Hematopoietic multipotent progenitor cell (in vitro differentiated cells): ENCODE measurements around the gene EVI5. TPM values are rescaled to one million over a fixed set of nuclear protein-coding genes. Genes with fewer than 3 reads are reported as not detected.
"Not testable (repeated sequence)": the region's sequence is repeated elsewhere in the genome, so short reads cannot be mapped to it uniquely, and the experiment has no call there.

ENCODE experiments used
- DNase-seq, 3 donors: peaks; one replicate each; pipeline ENCODE4 v3.0.0-alpha.2; 2011 to 2015; ENCODE audit warnings: low read depth in 2 of 3, low spot score in 2 of 3
- total RNA-seq: library from RNA; depleted of rRNA; stranded (reverse); fragments of >200 nt; gene quantifications from one replicate; pipeline ENCODE4 v1.2.3, GENCODE V29; 2012

The EVI5 gene
- total RNA-seq, 1 donor, result 6.5 TPM

DNA sequence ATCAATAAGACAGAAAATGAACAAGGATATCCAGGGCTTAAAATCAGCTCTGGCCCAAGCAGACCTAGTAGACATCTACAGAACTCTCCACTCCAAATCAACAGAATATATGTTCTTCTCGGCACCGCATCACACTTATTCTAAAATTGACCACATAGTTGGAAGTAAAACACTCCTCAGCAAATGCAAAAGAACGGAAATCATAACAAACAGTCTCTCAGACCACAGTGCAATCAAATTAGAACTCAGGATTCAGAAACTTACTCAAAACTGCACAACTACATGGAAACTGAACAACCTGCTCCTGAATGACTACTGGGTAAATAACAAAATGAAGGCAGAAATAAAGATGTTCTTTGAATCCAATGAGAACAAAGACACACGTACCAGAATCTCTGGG is 252.5 kb downstream of the EVI5 start:
- not testable (repeated sequence) for DNase-seq

DNA sequence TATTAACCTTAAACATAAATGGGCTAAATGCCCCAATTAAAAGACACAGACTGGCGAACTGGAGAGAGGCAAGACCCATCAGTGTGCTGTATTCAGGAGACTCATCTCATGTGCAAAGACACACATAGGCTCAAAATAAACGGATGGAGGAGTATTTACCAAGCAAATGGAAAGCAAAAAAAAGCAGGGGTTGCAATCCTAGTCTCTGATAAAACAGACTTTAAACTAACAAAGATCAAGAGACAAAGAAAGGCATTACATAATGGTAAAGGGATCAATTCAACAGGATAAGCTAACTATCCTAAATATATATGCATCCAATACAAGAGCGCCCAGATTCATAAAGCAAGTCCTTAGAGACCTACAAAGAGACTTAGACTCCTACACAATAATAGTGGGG is 253.0 kb downstream of the EVI5 start:
- DNase-seq, result not testable (repeated sequence)

DNA sequence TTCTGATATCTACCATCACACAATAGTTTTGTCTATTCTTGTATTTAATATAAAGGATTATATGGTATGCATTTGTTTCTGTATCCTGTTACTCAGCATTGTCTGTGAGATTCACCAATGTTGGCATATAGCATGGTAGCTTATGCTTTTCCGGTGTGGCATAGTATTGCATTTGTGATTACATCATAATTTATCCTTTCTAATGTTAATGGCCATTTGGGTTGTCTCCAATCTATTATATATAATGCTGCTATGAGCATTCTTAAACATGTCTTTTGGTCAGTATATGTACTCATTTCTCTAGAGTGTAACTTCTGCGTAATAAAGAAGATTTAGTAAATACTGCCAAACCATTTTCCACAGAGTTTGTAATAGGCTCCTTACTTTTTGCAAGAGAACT is 257.2 kb downstream of the EVI5 start:
- DNase-seq, result no peak

DNA sequence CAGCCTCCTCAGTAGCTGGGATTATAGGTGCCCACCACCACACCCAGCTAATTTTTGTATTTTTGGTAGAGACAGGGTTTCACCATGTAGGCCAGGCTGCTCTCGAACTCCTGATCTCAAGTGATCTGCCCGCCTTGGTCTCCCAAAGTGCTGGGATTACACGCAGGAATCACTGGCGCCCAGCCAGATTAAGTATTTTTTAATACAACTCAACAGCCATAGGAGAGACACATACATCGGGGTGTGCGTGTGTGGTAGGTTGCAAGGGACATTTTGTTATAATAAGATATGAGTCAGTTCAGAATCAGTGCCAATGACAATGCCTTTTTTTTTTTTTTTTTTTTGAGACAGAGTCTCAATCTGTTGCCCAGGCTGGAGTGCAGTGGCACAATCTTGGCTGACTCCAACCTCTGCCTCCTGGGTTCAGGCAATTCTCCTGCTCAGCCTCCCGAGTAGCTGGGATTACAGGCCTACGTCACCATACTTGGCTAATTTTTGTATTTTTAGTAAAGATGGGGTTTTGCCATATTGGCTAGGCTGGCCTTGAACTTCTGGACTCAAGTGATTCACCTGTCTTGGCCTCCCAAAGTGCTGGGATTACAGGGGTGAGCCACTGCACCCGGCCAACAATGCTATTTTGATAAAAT is 259.8 kb downstream of the EVI5 start:
- DNase-seq, result not testable (repeated sequence)

DNA sequence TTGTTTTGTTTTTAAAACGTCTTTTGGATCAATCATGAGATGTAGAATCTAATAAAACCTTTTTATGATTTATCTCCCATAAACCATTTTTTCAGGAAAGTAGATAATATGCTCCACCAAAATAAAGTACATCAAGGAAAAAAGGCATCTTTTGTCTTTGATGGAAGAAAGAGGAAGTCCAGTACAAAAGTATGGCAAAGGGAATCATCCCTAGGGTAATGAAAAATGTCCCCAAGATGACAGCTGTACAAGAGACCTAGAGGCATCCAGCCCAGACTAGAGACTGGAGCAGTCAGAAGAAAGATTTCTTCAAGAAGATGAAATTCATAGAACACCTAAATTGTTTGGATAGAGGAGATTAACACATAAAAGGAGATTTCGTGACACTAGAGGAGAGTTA is 265.9 kb downstream of the EVI5 start:
- DNase-seq, result no peak

DNA sequence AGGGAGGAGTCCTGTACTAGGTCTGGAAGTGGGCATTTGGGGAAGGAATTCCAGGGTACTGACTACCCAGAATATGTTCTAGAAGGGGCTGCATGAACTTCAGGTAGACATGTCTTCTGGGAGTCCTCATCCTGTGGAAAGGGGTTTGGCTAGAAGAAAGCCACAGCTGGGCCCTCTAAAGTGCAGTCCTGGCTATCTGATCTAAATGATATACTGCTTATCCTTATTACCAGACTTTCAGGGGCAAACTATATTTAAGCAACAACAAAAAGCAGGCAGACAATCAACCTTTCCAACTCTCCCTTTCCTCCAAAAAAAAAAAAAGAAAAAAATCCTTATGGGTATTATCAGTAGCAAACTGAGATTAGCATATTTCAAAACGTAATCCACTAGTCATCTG is 268.3 kb downstream of the EVI5 start:
- DNase-seq, result no peak

DNA sequence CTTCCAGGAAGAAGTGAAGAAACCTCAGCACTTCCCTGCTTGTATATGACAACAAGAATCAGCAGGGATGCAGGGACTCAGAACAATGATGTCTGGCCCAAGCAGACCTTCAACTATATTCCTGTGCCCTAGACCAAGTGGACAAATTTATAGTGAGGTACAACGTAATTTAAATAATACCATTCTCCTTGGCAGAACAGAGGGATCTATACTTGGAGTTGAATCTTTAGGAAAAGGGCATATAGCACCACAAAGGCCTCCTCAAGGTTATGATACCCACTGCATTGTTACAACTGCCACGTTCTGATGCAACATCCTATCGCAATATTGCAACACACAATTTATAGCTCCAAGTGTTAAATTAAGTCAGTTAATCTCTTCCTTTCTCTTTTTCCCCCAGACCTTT is 269.1 kb downstream of the EVI5 start:
- DNase-seq, result no peak

DNA sequence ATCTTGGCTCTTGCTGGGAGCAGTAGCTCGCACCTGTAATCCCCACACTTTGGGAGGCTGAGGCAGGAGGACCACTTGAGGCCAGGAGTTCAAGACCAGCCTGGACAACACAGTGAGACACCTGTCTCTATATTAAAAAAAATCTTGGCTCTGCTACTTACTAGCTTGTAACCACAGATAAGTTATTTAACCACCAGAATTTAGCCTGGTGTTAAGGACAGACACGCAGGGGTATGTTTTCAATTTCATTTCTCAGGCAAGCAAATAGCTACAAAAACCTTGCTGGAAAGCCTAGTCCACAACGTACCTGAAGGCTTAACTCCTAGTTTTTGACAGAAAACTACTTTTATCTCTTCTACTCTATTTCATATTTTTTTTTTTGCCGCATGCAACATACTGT is 273.4 kb downstream of the EVI5 start:
- no peak for DNase-seq

DNA sequence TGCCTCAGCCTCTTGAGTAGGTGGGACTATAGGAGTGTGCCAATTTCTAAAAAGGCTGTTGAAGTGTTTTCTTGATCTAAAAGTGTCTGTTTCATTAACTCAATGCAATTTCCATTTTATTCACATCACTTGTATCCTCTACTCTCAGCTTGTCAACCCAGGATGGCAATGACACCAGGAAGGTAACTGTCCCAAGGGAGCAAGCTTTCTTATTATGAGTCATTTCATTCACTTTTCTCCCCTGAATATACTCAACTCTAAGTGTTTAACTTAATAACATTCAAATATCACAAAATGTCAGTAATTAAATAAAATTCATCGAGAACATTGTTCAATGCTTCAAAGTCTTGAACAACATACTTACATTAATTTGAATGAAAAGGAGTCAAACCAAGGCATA is 275.3 kb downstream of the EVI5 start:
- no peak for DNase-seq

DNA sequence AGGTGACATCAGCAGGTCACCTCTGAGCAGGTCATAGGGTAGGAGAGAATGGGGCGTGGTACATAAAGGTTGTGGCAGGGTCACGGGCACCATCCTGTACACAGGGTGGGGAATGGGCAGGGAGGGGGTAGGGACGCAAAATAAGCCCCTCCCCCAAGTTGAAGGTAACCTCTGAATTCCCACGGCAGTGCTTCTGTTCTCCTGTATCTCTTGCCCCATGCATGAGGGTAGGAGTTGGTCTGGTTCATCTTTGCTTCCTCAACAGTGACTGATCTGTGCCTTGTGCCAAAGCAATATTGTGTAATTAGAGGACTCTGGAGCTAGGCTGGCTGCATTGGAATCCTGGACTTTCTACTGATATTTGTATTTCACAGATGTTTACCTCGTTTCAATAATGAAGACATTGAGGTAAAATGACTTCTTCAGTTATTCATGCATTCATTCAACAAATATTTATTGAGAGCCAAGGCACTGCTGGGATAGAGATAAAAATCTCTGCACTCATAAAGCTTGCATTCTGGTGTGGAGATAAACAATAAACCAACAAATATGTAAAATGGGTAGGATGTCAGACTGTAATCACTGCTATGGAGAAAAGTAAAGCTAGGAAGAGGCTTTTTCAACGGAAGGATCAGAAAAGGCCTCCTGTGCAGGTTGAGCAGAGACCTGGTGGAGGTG is 279.8 kb downstream of the EVI5 start:
- no peak for DNase-seq

DNA sequence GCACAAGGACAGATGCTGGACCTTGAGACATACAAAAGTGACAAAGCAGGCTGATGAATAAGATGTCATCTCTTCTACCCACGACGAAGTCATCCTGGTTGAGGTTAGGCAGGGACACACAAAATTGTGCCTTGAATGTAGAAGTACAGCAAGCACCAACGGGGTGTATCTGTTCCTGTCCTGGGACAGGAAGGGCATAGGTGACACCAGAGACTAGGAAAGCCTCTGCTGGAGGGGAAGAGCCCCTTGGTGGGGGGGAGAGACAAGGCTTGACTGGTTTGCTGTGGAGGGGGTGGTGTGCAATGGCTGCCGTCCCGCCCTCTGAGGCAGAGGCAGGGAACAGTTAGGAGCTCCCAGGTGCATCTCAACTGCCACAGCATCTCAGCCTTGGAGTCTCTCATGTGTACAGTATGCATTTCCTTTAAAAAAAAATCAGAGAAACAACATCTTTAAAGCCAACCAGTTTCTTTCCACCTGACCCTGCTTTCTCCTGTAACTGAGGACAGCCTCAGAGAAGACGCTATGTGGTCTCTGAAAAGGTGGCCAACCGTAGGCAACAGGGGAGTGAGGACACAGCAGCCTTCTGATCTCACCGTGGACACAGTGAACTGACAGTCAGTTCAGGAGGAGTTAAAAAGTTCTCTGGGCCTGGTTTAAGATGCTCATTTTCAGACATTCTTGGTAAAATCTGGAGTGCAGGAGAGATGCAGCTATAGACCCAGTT is 280.5 kb downstream of the EVI5 start:
- DNase-seq, result no peak

DNA sequence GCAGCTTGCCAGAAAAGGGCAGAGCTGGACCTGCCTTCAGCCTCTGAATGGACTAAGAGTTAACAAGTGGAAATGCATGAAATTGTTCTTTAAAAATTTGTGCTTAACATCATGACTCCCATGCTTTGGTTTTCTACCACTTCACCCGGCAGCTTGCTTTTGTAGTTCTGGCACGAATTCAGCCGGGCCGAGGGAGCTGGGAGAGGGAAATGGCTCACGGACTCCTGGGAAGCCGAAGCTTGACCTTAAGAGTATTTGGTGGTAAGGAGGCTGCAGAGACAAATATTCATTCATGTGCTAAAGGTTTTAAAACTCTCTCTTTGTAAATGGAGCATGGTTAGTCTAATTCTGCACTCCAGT is 281.0 kb downstream of the EVI5 start:
- DNase-seq, result no peak

DNA sequence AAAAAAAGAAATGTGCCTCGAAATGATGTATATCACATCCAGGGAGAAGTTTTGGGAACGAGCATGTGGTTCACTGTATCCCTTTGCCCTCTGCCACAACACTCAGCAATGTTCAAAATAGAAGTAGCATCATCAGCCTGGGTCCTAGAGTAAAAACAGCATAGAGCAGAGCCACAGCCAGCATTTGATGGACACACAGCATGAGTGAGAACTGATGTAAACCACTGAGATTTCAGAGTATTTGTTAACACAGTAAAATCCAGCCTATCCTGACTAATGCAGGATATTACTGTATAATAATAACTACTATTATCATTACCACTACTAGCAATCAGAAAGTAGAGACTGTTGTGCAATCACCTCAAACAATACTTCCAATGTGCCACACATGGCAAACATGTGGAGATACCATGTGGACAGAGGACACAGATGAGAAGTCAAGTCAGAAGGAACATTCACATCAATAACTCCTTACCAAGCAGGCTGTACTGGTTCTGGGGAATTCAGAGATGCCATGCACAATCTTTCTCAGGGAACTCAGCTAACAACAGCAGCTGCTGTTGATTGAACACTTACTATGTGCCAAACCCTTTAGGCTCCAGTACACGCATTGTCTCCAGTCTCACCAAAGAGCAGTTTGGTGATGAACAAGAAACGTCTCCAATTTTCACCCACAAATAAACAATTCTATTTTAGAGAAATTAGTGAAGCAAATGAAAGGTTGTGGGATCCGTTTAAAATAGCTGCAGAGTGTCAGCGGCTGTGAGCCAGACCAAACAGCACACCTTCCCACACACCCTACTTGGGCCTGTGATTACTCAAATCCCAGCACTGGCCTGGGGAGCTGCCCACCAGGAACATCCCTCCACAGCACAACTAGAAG is 281.6 kb downstream of the EVI5 start:
- DNase-seq, result no peak

DNA sequence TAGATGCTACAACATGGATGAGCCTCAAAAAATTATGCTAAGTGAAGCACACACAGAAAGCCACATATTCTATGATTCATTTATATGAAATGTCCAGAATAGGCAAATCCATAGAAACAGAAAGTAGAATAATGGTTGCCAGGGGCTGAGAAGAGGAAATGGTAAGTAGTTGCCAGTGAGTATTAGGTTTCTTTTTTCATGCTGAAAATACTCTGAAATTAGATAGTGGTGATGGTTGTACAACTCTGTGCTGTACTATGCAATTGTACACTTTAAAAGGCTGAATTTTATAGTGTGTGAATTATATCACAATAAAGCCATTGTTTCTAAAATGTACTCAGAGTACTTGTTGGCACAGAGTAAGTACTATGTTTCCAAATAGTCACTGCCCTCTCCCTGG is 282.7 kb downstream of the EVI5 start:
- peak in 1 of 3 donors; percentile 15 for DNase-seq

DNA sequence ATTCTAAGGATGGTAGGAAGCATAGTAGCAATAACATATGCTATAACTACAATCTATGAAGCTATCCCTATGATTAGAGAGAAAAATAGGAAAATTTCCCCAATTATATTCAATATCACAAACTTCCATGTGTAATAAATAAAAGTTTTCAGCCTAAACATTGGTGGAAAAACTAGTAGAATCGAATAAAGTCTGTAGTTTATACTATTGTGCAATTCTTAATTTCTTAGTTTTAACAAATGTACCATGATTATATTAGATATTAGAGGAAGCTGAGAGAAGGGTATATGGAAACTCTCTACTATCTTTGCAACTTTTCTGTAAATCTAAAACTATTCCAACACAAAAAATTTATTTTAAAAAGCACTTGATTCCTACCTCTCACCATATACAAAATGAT is 284.4 kb downstream of the EVI5 start:
- no peak for DNase-seq

DNA sequence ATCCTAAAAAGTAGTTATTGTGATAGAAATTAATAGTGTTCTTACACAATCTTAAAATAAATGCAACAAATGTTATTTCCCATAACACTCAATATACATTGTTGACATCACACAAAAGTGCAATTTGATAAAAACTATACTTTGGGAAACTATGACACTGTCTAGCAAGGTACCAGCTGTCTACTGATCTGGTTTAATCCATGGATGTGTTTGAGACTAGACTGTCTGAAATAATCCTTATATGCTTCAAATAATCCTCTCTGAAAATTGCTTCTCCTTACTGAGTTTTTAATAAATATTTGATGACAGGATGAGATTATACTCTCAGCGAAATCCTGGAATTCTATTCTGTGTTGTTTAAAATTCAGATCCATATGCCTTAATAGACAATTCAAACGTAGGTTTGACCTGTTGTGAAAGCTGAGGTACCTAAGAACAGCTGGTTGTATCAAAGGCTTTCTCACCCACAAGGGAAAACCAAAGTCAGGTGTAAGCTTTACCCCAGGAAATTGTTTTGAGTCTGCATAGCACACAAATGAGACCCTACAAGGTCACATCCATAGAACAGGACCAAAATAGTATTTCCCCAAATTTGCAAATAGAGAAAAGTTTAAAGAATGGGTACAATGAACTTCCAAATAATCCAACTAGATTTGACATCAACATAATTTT is 289.4 kb downstream of the EVI5 start:
- DNase-seq, result no peak

DNA sequence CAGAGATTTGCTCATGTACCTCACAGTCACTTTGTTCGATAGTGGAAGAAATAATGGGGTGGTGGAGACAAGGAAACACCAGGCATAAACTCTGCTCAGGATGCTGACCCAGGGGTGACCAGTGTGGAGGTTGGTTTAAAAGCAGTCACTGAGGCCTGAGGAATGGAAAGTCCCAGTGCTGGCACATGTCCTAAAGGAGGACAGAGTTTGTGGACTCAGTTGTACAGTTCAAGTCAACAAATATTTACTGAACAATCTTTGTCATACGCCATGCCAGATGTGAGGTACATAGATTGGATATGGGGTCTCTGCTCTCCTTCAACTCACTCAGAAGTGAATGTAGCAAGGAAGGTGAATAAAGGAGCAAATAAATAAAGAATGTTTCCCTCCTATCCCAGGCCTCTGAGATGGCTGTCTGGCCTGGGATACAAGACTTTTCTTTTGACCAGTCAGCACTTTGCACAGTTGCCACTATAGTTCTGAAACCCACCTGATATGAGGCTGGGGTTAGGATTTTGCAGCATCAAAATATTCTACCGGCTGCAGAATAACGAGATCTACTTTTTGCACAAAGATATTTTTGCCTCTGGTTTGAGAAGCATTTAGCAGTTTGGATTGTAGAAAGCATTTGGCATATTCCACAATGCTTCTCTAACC is 290.3 kb downstream of the EVI5 start:
- DNase-seq, result no peak

DNA sequence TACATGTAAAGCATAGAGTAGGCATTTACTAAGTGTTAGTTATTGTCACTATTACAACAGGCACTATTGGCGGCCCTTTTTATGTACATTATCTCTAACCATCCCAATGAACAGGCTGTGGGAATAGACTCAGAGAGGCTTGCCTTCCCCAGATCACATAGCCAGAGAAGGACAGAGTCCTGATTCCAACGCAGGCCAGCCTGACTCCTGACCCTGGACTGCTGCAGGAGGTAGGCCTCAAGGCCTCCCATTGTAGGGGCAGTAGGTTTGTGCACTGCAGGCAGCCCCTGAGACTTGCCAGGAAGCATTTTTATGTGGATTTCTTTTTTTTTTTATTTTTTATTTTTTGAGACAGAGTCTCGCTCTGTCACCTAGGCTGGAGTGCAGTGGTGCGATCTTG is 291.8 kb downstream of the EVI5 start:
- DNase-seq, result no peak

DNA sequence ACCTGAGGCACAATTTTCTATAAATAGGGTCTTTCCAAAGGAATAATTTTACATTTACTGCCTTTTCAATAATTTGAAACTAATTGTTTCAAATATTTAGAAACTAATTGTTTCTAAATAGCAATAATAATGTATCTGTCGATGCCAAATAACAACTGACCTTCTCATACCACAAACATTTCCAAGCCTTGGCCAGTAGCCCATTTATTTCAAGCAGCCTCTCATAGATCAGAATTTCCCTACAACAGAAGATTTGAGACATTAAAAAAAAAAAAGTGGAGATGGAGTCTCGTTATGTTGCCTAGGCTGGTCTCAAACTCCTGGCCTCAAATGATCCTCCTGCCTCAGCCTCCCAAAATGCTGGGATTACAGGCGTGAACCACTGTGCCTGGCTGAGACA is 296.1 kb downstream of the EVI5 start:
- DNase-seq, result no peak

DNA sequence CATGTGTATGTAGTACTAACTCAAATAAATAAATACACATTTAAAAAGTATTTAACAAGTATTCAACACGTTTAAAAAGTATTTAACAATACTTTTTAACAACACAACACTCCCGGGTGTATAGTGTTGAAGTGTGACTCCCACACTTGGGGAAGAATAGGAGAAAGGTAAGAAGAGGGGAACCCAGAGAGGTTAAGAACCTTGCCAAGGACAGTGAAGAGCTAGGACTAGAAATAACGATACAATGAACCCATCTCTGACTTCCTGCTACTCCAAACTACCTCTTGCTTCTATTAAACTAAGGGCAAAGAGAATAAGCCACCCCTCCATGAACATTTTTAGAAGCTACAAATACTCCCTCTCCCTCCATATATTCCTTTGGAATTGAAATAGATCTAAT is 296.5 kb downstream of the EVI5 start:
- no peak for DNase-seq
